ENCODE data around the gene TMEM120B.
"Not testable (repeated sequence)": the region's sequence is repeated elsewhere in the genome, so short reads cannot be mapped to it uniquely, and the experiment has no call there.

Gene TMEM120B

GRCh38 chr12:121712190-121712460, 427 bp upstream of the TMEM120B start:
- DNase-seq (ENCODE audit: insufficient read length, low spot score) (no peak), FAIRE-seq (no peak)
- TF ChIP-seq CTCF (IDR thresholded peaks at IDR 0.05; ENCODE audit: insufficient read depth, missing control alignments), result no peak

GRCh38 chr12:121713257-121713777, 765 bp downstream of the TMEM120B start:
- no peak for TF ChIP-seq CTCF (IDR thresholded peaks at IDR 0.05; ENCODE audit: insufficient read depth, missing control alignments)
- DNase-seq (ENCODE audit: insufficient read length, low spot score), result no peak
- no peak for FAIRE-seq

DNA sequence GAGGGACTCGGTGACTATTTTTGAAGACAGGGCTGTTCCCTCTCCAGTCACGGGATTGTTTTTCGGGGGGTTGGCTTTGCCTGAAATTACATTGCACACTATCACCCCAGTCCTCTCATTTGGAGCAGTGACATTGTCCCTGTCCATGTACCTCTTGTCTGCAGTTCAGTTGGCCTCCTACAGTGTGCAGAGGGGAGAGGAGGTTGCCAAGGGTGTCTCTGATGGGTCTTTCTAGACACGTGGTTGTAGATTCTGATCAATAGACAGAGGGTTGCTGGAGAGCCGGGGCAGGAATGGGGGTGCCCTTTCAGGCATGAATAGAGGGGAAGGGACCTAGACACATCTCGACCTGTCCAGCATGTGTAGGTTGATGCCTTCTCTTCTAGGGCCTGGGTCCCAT, 1.2 kb downstream of the TMEM120B start:
- DNase-seq (ENCODE audit: insufficient read length, low spot score) (no peak), FAIRE-seq (no peak)
- TF ChIP-seq CTCF (IDR thresholded peaks at IDR 0.05; ENCODE audit: insufficient read depth, missing control alignments), result no peak

DNA sequence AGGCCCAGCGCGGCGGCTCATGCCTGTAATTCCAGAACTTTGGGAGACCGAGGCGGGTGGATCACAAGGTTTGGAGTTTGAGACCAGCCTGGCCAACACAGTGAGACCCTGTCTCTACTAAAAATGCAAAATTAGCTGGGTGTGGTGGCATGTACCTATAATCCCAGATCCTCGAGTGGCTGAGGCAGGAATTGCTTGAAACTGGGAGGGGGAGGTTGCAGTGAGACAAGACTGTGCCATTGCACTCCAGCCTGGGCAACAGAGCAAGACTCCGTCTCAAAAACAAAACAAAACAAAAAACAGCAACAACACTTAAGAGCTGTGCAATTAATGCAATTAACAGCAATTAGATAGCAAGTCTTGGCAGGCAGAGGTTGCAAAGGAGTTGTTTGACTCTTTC, 2.5 kb downstream of the TMEM120B start:
- not testable (repeated sequence) for FAIRE-seq

DNA sequence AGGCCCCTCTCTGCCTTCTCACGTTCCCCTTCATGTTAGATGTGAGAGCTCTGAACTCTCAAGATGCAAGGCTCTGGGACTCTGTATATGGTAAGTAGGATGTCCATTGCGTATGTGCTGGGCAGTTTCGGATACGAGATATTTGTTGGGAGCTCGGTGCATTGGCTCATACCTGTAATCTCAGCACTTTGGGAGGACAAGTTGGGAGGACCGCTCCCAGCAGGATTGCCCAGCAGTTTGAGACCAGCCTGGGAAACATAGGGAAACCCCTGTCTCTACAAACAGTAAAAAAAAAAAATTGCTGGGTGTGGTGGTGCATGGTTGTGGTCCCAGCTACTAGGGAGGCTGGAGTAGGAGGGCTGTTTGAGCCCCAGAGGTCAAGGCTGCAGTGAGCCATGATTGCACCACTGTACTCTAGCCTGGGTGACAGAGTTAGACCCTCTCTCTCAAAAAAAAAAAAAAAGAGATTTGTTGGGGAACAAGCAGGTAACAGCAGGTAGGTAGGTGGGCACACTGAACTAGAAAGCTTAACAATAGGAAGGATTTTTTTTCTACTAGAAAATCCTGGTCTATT, 3.4 kb downstream of the TMEM120B start:
- TF ChIP-seq CTCF (IDR thresholded peaks at IDR 0.05; ENCODE audit: insufficient read depth, missing control alignments), result no peak
- DNase-seq (ENCODE audit: insufficient read length, low spot score), result no peak
- no peak for FAIRE-seq

More for the DNA sequence above, 2.5 kb downstream of the TMEM120B start:
- not testable (repeated sequence) for DNase-seq (ENCODE audit: insufficient read length, low spot score)

DNA sequence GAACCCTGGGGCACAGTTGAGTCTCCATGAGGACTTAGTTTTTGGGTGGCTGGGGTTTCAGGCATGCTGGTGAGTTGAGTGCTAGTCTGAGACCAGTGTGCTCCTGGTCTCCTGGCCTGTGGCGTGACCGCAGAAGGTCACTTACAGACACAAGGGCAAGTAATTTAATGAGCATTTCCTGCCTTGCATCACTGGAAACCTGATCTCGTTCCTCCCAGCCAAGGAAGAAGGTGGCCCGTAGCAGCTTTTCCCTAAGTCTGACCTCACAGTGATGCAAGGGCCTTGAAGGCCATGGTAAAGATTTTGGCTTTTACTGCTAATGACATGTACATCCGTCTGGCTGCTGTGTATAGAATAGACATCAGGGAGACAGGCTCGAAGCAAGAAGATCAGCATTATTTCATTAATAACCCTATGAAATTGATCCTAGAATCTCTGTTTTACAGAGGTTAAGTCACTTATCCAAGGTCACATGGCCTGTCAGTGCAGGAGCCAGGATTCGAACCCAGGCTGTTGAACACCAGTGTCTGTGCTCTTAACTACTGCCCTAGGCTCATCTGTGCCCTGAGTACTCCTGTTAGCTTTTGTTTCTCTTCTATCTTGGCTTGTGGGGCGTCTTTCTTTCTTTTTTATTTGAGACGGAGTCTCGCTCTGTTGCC, 4.6 kb downstream of the TMEM120B start:
- FAIRE-seq (no peak), DNase-seq (ENCODE audit: insufficient read length, low spot score) (no peak)
- no peak for TF ChIP-seq CTCF (IDR thresholded peaks at IDR 0.05; ENCODE audit: insufficient read depth, missing control alignments)

GRCh38 chr12:121718653-121719239, 6.2 kb downstream of the TMEM120B start:
- no peak for DNase-seq (ENCODE audit: insufficient read length, low spot score)
- TF ChIP-seq CTCF (IDR thresholded peaks at IDR 0.05; ENCODE audit: insufficient read depth, missing control alignments), result no peak
- no peak for FAIRE-seq
